ENCODE results near the gene CXCL14.

DNA sequence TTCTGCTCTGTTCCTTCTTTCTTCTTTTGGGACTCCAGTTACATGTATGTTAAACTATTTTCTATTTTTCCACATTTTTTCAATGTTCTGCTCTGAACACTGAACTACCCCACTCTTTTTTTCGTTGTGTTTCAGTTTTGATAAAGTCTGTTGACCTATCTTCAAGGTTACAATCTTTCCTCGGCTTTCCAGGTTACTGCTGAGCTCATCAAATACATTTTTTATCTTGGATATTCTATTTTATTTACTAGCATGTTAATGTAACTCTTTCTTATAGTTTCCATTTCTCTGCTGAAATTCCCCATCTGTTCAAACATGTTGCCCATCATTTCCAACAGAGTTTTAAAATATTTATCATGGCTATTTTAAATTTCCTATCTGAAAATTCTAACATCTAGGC lies 56.8 kb downstream of the CXCL14 start:
- no peak for TF ChIP-seq EZH2 (IDR thresholded peaks at IDR 0.05; ENCODE audit: borderline replicate concordance, insufficient read depth, low read depth, low read length, poor library complexity, severe bottlenecking)
- TF ChIP-seq, protein P1, sequence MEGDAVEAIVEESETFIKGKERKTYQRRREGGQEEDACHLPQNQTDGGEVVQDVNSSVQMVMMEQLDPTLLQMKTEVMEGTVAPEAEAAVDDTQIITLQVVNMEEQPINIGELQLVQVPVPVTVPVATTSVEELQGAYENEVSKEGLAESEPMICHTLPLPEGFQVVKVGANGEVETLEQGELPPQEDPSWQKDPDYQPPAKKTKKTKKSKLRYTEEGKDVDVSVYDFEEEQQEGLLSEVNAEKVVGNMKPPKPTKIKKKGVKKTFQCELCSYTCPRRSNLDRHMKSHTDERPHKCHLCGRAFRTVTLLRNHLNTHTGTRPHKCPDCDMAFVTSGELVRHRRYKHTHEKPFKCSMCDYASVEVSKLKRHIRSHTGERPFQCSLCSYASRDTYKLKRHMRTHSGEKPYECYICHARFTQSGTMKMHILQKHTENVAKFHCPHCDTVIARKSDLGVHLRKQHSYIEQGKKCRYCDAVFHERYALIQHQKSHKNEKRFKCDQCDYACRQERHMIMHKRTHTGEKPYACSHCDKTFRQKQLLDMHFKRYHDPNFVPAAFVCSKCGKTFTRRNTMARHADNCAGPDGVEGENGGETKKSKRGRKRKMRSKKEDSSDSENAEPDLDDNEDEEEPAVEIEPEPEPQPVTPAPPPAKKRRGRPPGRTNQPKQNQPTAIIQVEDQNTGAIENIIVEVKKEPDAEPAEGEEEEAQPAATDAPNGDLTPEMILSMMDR (IDR thresholded peaks at IDR 0.05): no peak

All from B cell (primary cell).